ENCODE measurements around the gene CDC42. TPM values are rescaled to one million over a fixed set of nuclear protein-coding genes. Genes with fewer than 3 reads are reported as not detected.
A peak's percentile ranks its signal among the peaks of the same experiment; 100 is the strongest.

Gene CDC42
- total and polyA plus RNA-seq, 2 experiments from 2014 or later: 119 to 184 TPM

- no peaks in the 10 kb centered on the region for H3K9me2 ChIP-seq (ENCODE audit: insufficient read depth)
- H3K36me3 ChIP-seq (ENCODE audit: insufficient read depth): peaks cover 5% of the 10 kb centered on the region; the same call in 1 of the 2 replicates
- TF ChIP-seq ZNF331 (CRISPR knock-in tag; IDR thresholded peaks at IDR 0.05; ENCODE audit: low read depth): no peak
- no peak for TF ChIP-seq STAT1 (IDR thresholded peaks at IDR 0.05; ENCODE audit: unreplicated experiment)
- TF ChIP-seq REST (IDR thresholded peaks at IDR 0.05; ENCODE audit: unreplicated experiment): no peak
- no peak for TF ChIP-seq JUNB (IDR thresholded peaks at IDR 0.05; ENCODE audit: unreplicated experiment)
- no peak for TF ChIP-seq EZH2 (IDR thresholded peaks at IDR 0.05; ENCODE audit: low read depth, unreplicated experiment)
- TF ChIP-seq POLR2AphosphoS5 (IDR thresholded peaks at IDR 0.05; ENCODE audit: low read depth): no peak
- no peak for TF ChIP-seq NANOG (IDR thresholded peaks at IDR 0.05; ENCODE audit: borderline replicate concordance)
- no peak for TF ChIP-seq ZNF462 (CRISPR knock-in tag; IDR thresholded peaks at IDR 0.05)
- no peak for TF ChIP-seq CTCF (conservative IDR thresholded peaks at IDR 0.05; ENCODE audit: low read depth in 2 of 2)
- no peak for TF ChIP-seq CREB1 (CRISPR knock-in tag; IDR thresholded peaks at IDR 0.05; ENCODE audit: low read depth)
- no peak for TF ChIP-seq ZNF114 (CRISPR knock-in tag; IDR thresholded peaks at IDR 0.05)
- no peak for TF ChIP-seq EZH2phosphoT487 (IDR thresholded peaks at IDR 0.05; ENCODE audit: unreplicated experiment)
- H4K20me1 ChIP-seq (replicated peaks; ENCODE audit: insufficient read depth): 0 out of 2 replicates have a peak, but pooled peaks cover 2% of the 10 kb centered on the region
- Mint-ChIP-seq H3K27ac (peak overlapping the region; percentile 13; the same call in 1 of the 2 replicates), H3K27me3 (ENCODE audit: insufficient read depth, low read depth, poor library complexity) (no peaks in the 10 kb centered on the region), H3K4me1 (peaks cover 53% of the 10 kb centered on the region), H3K4me3 (no peak overlapping the region), H3K36me3 (ENCODE audit: low read depth) (peaks cover 11% of the 10 kb centered on the region; the same call in 2 of the 3 replicates), H3K9me3 (no peaks in the 10 kb centered on the region)
- no peaks in the 10 kb centered on the region for H3K27me3 ChIP-seq (ENCODE audit: insufficient read depth)
- peak overlapping the region; percentile 29 for H3K4me2 ChIP-seq
- H3F3A ChIP-seq (replicated peaks; ENCODE audit: low read depth): no peaks in the 10 kb centered on the region
- ATAC-seq (no peak), DNase-seq (ENCODE audit: low spot score) (no peak)
- H3K4me3 ChIP-seq: no peak overlapping the region
- H3K27ac ChIP-seq (ENCODE audit: low read depth): peak overlapping the region; percentile 79
- H2AFZ ChIP-seq: no peak overlapping the region
- peaks cover 42% of the 10 kb centered on the region for H3K4me1 ChIP-seq (ENCODE audit: insufficient read depth)
- peaks cover 58% of the 10 kb centered on the region for H3K79me2 ChIP-seq (replicated peaks; ENCODE audit: insufficient read depth)
Measured at GRCh38 chr1:22093513-22093912, 41.0 kb downstream of the CDC42 start.
